HEK293T (cell line): ENCODE measurements around the gene TDRD12.
A peak's percentile ranks its signal among the peaks of the same experiment; 100 is the strongest.
"Not testable (repeated sequence)": the region's sequence is repeated elsewhere in the genome, so short reads cannot be mapped to it uniquely, and the experiment has no call there.

Source experiments
- CTCF ChIA-PET: fragments of 350-600 bp; formaldehyde crosslinking; extraction: SDS; loops from one replicate; lab custom pipeline; 2021; ENCODE audit warnings: antibody characterized with exemption, inconsistent platforms; lab: Yijun Ruan, JAX
- POLR2A ChIA-PET: fragments of 350-600 bp; formaldehyde crosslinking; extraction: SDS; loops from one replicate; lab custom pipeline; 2020; ENCODE audit warnings: antibody characterized with exemption, inconsistent platforms; lab: Yijun Ruan, JAX
- DNase-seq: peaks from one replicate; pipeline ENCODE4 v3.0.0; 2012; ENCODE audit warnings: mixed read lengths; ENCODE audit errors: extremely low spot score
- ARNT ChIP-seq: fragments of 450-650 bp; IDR thresholded peaks from 2 replicates; pipeline ENCODE4 v1.6.1; 2017; ENCODE audit warnings: mild to moderate bottlenecking
- CTBP1 ChIP-seq: fragments of 450-650 bp; IDR thresholded peaks from 2 replicates; pipeline ENCODE4 v1.6.1; 2016; ENCODE audit warnings: borderline replicate concordance
- ELF4 ChIP-seq: fragments of 450-650 bp; IDR thresholded peaks from 2 replicates; pipeline ENCODE4 v1.6.1; 2017; ENCODE audit warnings: antibody characterized with exemption
- FOXA1 ChIP-seq: fragments of 450-650 bp; IDR thresholded peaks from 2 replicates; pipeline ENCODE4 v1.6.1; 2016; ENCODE audit warnings: mild to moderate bottlenecking
- FOXK2 ChIP-seq: fragments of 450-650 bp; IDR thresholded peaks from 2 replicates; pipeline ENCODE4 v1.6.1; 2016; ENCODE audit warnings: mild to moderate bottlenecking
- HDGF ChIP-seq: fragments of 450-650 bp; IDR thresholded peaks from 2 replicates; pipeline ENCODE4 v1.6.1; 2017; ENCODE audit warnings: antibody characterized with exemption, borderline replicate concordance
- L3MBTL2 ChIP-seq: fragments of 450-650 bp; conservative IDR thresholded peaks from 2 replicates; pipeline ENCODE4 v1.6.1; 2016; ENCODE audit warnings: mild to moderate bottlenecking
- LEF1 ChIP-seq: fragments of 450-650 bp; IDR thresholded peaks from 2 replicates; pipeline ENCODE4 v1.6.1; 2017; ENCODE audit warnings: mild to moderate bottlenecking, borderline replicate concordance
- NFRKB ChIP-seq: fragments of 450-650 bp; IDR thresholded peaks from 2 replicates; pipeline ENCODE4 v1.6.1; 2016; ENCODE audit warnings: mild to moderate bottlenecking, moderate library complexity
- PKNOX1 ChIP-seq: fragments of 450-650 bp; IDR thresholded peaks from 2 replicates; pipeline ENCODE4 v1.6.1; 2016
- SP1 ChIP-seq: fragments of 450-650 bp; IDR thresholded peaks from 2 replicates; pipeline ENCODE4 v1.6.1; 2017
- TARDBP ChIP-seq: fragments of 450-650 bp; IDR thresholded peaks from 2 replicates; pipeline ENCODE4 v1.6.1; 2016
- ZNF384 ChIP-seq: fragments of 450-650 bp; IDR thresholded peaks from 2 replicates; pipeline ENCODE4 v1.6.1; 2016

TDRD12 gene

GRCh38 chr19:32691952-32692726 is 27.4 kb upstream of the TDRD12 start:
- POLR2A ChIA-PET: interaction anchor here (0.9 to 1.6 kb wide), 4 partner anchors 8 to 16 kb away, joined by 3 to 8 read pairs (median 5); partner anchors contain the start of genes ANKRD27 and RGS9BP
- CTCF ChIA-PET: interaction anchor here (0.7 to 1.0 kb wide), 2 partner anchors 92 to 492 kb away, joined by 3 to 4 read pairs; no protein-coding TSS in a partner anchor
- peak; percentile 45 for DNase-seq
- no peak for TF ChIP-seq ELF4
- TF ChIP-seq L3MBTL2: peak; percentile 84
- TF ChIP-seq ZNF384: no peak
- TF ChIP-seq PKNOX1: no peak
- TF ChIP-seq CTBP1: no peak
- 0 out of 2 replicates have a peak, but pooled peaks have one; percentile 49 for TF ChIP-seq LEF1
- no peak for TF ChIP-seq FOXK2
- no peak for TF ChIP-seq NFRKB

- no peak for TF ChIP-seq NFRKB
- TF ChIP-seq L3MBTL2: peak; percentile 43
- no peak for DNase-seq
- ChIA-PET CTCF (no interaction called here), POLR2A (no interaction called here)
Observed at GRCh38 chr19:32692727-32693061, 26.9 kb upstream of the TDRD12 start.

- CTCF ChIA-PET, DNase-seq: not testable (repeated sequence)
- POLR2A ChIA-PET: interaction anchor here (0.9 kb wide), 1 partner anchor 18 kb away, joined by 4 read pairs; the partner anchor contains the start of gene ANKRD27
Observed at GRCh38 chr19:32693151-32694108, 26.1 kb upstream of the TDRD12 start.

GRCh38 chr19:32694316-32694715 is 25.3 kb upstream of the TDRD12 start:
- CTCF ChIA-PET, DNase-seq, POLR2A ChIA-PET: not testable (repeated sequence)

GRCh38 chr19:32694851-32695250 is 24.7 kb upstream of the TDRD12 start:
- POLR2A ChIA-PET, CTCF ChIA-PET, DNase-seq: not testable (repeated sequence)

- CTCF ChIA-PET, DNase-seq, POLR2A ChIA-PET: not testable (repeated sequence)
Observed at GRCh38 chr19:32695506-32695905, 24.1 kb upstream of the TDRD12 start.

GRCh38 chr19:32696771-32697170 is 22.8 kb upstream of the TDRD12 start:
- POLR2A ChIA-PET, CTCF ChIA-PET, DNase-seq: not testable (repeated sequence)

- CTCF ChIA-PET: not testable (repeated sequence)
- POLR2A ChIA-PET: interaction anchor here (0.6 to 1.1 kb wide), 2 partner anchors 9 to 354 kb away, joined by 3 read pairs; partner anchors contain the start of gene NUDT19
Observed at GRCh38 chr19:32700129-32700528, 19.4 kb upstream of the TDRD12 start.

GRCh38 chr19:32702010-32702409 is 17.6 kb upstream of the TDRD12 start:
- POLR2A ChIA-PET: no interaction called here
- CTCF ChIA-PET: no interaction called here
- TF ChIP-seq ELF4: no peak
- no peak for TF ChIP-seq LEF1
- TF ChIP-seq ZNF384: no peak
- TF ChIP-seq TARDBP: no peak
- no peak for TF ChIP-seq CTBP1
- TF ChIP-seq ARNT: no peak
- no peak for TF ChIP-seq L3MBTL2
- TF ChIP-seq FOXA1: no peak
- TF ChIP-seq HDGF: no peak
- no peak for TF ChIP-seq SP1
- no peak for DNase-seq

More at GRCh38 chr19:32700129-32700528, 19.4 kb upstream of the TDRD12 start:
- not testable (repeated sequence) for DNase-seq

GRCh38 chr19:32704006-32704405 is 15.6 kb upstream of the TDRD12 start:
- CTCF ChIA-PET, DNase-seq, POLR2A ChIA-PET: not testable (repeated sequence)
